ENCODE results near the gene HNRNPDL.

DNA sequence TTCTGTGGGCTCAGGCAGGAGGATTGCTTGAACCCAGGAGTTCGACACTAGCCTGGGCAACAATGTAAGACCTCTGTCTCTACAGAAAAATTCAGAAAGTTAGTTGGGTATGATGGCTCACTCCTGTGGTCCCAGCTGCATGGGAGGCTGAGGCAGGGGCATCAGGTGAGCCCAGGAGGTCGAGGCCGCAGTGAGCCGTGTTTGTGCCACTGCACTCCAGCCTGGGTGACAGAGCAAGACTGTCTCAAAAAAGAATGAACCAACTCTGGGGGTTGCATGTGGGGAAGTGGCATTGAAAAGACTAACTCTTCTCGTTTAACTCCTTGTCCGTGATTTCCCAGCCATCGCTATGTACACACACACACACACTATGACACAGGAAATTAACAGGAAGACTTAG is 27.0 kb upstream of the HNRNPDL start:
- TF ChIP-seq, protein P1, sequence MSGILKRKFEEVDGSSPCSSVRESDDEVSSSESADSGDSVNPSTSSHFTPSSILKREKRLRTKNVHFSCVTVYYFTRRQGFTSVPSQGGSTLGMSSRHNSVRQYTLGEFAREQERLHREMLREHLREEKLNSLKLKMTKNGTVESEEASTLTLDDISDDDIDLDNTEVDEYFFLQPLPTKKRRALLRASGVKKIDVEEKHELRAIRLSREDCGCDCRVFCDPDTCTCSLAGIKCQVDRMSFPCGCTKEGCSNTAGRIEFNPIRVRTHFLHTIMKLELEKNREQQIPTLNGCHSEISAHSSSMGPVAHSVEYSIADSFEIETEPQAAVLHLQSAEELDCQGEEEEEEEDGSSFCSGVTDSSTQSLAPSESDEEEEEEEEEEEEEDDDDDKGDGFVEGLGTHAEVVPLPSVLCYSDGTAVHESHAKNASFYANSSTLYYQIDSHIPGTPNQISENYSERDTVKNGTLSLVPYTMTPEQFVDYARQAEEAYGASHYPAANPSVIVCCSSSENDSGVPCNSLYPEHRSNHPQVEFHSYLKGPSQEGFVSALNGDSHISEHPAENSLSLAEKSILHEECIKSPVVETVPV (CRISPR knock-in tag; IDR thresholded peaks at IDR 0.05): no peak
- TF ChIP-seq, protein P2, sequence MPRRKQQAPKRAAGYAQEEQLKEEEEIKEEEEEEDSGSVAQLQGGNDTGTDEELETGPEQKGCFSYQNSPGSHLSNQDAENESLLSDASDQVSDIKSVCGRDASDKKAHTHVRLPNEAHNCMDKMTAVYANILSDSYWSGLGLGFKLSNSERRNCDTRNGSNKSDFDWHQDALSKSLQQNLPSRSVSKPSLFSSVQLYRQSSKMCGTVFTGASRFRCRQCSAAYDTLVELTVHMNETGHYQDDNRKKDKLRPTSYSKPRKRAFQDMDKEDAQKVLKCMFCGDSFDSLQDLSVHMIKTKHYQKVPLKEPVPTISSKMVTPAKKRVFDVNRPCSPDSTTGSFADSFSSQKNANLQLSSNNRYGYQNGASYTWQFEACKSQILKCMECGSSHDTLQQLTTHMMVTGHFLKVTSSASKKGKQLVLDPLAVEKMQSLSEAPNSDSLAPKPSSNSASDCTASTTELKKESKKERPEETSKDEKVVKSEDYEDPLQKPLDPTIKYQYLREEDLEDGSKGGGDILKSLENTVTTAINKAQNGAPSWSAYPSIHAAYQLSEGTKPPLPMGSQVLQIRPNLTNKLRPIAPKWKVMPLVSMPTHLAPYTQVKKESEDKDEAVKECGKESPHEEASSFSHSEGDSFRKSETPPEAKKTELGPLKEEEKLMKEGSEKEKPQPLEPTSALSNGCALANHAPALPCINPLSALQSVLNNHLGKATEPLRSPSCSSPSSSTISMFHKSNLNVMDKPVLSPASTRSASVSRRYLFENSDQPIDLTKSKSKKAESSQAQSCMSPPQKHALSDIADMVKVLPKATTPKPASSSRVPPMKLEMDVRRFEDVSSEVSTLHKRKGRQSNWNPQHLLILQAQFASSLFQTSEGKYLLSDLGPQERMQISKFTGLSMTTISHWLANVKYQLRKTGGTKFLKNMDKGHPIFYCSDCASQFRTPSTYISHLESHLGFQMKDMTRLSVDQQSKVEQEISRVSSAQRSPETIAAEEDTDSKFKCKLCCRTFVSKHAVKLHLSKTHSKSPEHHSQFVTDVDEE (CRISPR knock-in tag; IDR thresholded peaks at IDR 0.05): no peak
- TF ChIP-seq ZNF8 (CRISPR knock-in tag; IDR thresholded peaks at IDR 0.05): no peak
- no peak for TF ChIP-seq ZC3H10 (CRISPR knock-in tag; IDR thresholded peaks at IDR 0.05)
- no peak for TF ChIP-seq ARNTL (CRISPR knock-in tag; IDR thresholded peaks at IDR 0.05; ENCODE audit: borderline replicate concordance, low read depth)
- TF ChIP-seq TCF4 (CRISPR knock-in tag; IDR thresholded peaks at IDR 0.05; ENCODE audit: borderline replicate concordance): no peak
- TF ChIP-seq, protein P3, sequence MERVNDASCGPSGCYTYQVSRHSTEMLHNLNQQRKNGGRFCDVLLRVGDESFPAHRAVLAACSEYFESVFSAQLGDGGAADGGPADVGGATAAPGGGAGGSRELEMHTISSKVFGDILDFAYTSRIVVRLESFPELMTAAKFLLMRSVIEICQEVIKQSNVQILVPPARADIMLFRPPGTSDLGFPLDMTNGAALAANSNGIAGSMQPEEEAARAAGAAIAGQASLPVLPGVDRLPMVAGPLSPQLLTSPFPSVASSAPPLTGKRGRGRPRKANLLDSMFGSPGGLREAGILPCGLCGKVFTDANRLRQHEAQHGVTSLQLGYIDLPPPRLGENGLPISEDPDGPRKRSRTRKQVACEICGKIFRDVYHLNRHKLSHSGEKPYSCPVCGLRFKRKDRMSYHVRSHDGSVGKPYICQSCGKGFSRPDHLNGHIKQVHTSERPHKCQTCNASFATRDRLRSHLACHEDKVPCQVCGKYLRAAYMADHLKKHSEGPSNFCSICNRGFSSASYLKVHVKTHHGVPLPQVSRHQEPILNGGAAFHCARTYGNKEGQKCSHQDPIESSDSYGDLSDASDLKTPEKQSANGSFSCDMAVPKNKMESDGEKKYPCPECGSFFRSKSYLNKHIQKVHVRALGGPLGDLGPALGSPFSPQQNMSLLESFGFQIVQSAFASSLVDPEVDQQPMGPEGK (CRISPR knock-in tag; IDR thresholded peaks at IDR 0.05; ENCODE audit: borderline replicate concordance): no peak
- no peak for TF ChIP-seq OSR1 (CRISPR knock-in tag; IDR thresholded peaks at IDR 0.05)
- no peak for TF ChIP-seq RARB (CRISPR knock-in tag; IDR thresholded peaks at IDR 0.05)
- no peak for TF ChIP-seq BACH2 (CRISPR knock-in tag; IDR thresholded peaks at IDR 0.05; ENCODE audit: borderline replicate concordance)
- no peak for TF ChIP-seq ZNF565 (CRISPR knock-in tag; conservative IDR thresholded peaks at IDR 0.05; ENCODE audit: low read depth)
- no peak for TF ChIP-seq ISL1 (CRISPR knock-in tag; IDR thresholded peaks at IDR 0.05)
- no peak for TF ChIP-seq ZFP30 (CRISPR knock-in tag; IDR thresholded peaks at IDR 0.05)
- no peak for TF ChIP-seq GLIS3 (CRISPR knock-in tag; IDR thresholded peaks at IDR 0.05)

All from SK-N-SH treated with all-trans-retinoic acid at 6 μM for 48 hours (cell line).